ENCODE results near the gene ATP4A. TPM values are rescaled to one million over a fixed set of nuclear protein-coding genes. Genes with fewer than 3 reads are reported as not detected.

ATP4A gene
- total RNA-seq, 3 donors from 2014 or later, result not detected

DNA sequence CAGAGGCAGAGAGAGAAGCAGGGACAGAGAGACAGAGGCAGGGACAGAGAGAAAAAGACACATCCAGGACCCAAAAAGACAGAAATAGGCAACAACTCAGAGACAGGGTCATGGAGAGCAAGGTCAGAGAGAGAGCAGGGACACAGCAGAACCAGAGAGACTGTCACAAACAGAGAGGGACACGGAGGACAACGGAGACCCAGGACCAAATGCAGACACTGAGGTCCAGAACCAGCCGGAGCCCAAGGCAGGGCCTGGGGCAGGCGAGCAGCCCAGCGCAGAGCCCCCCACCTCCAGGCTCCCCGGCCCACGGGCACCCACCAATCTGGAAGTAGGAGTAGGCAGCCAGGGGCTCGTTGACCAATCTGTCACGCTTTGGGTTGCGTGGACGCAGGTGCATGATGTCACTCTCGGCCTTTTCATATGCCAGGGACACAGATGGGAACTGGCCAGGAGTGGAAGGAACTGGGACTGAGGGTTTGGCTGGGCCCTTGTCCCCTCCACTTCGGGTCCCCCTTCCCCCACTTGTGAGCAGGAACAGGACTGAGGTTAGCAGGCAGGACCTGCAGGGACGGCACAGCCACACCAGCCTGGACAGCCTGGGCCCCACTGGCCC, 10.0 kb downstream of the ATP4A start:
- Histone ChIP-seq H3K4me3 (no peak overlapping the region), H3K27ac (no peak overlapping the region), H3K4me1 (no peaks in the 10 kb centered on the region), H3K27me3 (peaks cover 3 to 5% of the 10 kb centered on the region in 2 donors), H3K9me3 (no peaks in the 10 kb centered on the region), H3K36me3 (no peaks in the 10 kb centered on the region)
- no peak for TF ChIP-seq POLR2AphosphoS5 (IDR thresholded peaks at IDR 0.05)
- TF ChIP-seq, protein P1, sequence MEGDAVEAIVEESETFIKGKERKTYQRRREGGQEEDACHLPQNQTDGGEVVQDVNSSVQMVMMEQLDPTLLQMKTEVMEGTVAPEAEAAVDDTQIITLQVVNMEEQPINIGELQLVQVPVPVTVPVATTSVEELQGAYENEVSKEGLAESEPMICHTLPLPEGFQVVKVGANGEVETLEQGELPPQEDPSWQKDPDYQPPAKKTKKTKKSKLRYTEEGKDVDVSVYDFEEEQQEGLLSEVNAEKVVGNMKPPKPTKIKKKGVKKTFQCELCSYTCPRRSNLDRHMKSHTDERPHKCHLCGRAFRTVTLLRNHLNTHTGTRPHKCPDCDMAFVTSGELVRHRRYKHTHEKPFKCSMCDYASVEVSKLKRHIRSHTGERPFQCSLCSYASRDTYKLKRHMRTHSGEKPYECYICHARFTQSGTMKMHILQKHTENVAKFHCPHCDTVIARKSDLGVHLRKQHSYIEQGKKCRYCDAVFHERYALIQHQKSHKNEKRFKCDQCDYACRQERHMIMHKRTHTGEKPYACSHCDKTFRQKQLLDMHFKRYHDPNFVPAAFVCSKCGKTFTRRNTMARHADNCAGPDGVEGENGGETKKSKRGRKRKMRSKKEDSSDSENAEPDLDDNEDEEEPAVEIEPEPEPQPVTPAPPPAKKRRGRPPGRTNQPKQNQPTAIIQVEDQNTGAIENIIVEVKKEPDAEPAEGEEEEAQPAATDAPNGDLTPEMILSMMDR (IDR thresholded peaks at IDR 0.05), result no peak
- no peak for TF ChIP-seq POLR2A (IDR thresholded peaks at IDR 0.05)
- intact Hi-C loops (cut with DNase I; ENCODE audit: low total_unique reads), result no loop called here
- no peak for DNase-seq (ENCODE audit: low spot score in 2 of 2)

DNA sequence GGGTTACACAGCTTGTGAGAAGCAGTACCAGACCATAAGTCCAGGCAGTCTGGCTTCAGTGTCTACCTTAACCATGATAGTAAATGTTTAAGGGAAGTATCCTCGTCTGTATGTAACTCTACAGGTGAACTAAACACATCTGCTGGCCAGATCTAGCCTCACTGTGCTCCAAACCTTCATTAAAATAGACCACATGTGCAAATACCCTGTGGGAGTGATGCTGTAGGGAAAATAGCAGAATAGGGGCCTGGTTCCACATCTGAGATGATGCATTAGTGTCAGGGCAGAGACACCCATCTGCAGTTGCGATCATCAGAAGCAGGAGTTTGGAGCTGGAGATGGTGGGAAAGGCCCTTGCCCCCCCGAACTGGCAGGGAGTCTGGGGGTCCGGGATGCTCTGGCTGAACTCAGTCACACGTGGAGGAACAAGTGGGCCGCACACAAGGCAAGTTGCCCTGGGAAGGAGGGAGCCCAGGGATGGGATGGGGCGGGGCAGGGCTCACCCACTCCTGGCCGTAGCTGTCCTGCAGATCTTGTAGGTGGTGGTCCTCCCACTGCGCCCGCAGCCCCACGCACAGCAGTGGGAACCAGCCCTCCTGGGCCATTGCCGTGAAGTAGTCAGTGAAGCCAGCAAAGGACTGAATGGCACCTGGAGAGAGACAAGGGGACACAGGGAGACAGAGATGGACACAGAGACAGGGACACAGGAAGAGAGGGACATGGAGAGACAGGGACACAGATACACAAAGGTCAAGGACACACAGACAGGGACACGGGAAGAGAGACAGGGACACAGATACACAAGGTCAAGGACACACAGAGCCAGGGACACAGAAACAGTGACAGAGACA, 10.7 kb downstream of the ATP4A start:
- no peak for DNase-seq (ENCODE audit: low spot score in 2 of 2)
- intact Hi-C loops (cut with DNase I; ENCODE audit: low total_unique reads), result no loop called here

DNA sequence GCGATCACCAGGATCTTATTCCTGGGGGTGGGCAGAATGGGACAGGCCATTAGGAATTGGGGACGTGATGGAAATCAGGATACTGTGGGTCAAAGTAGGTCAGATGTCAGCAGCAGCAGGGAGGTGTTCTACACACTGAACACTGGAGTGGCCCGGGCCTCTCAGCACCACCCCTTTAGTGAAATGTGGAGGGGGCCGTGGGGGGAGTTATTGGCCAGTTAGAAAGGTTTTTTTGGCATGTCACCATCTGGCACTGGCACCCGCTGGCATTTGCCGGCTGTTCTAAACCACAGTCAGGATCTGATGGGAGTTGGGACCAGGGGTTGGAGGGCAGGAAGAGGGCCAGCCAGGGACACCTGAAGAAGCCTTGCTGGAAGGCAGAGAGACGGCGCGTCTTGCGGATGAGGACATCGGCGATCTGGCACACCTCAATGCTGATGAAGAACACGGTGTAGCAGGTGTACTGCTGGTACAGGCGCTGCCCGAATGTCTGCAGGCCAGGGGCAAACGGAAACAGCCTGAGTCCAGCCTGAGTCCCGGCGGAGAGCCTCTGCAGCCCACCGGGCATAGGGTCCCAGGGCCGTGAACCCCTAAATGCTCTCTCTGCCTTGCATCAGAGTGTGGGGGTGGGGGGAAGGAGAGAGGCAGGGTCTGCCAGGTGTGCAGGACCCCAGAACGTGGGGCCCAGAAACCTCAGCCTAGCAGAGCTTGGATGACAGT, 12.2 kb downstream of the ATP4A start:
- no peaks in the 10 kb centered on the region for H3K9me3 ChIP-seq
- intact Hi-C loops (cut with DNase I; ENCODE audit: low total_unique reads), result no loop called here
- no peak overlapping the region for H3K27ac ChIP-seq
- H3K27me3 ChIP-seq, result no peaks in the 10 kb centered on the region
- no peak for DNase-seq (ENCODE audit: low spot score in 2 of 2)
- no peaks in the 10 kb centered on the region for H3K36me3 ChIP-seq
- no peak for TF ChIP-seq POLR2A (IDR thresholded peaks at IDR 0.05)
- TF ChIP-seq, protein P1 (IDR thresholded peaks at IDR 0.05), result no peak
- no peak for TF ChIP-seq POLR2AphosphoS5 (IDR thresholded peaks at IDR 0.05)
- H3K4me3 ChIP-seq, result no peak overlapping the region
- no peaks in the 10 kb centered on the region for H3K4me1 ChIP-seq

More for the DNA sequence above, 10.7 kb downstream of the ATP4A start:
- H3K27me3 ChIP-seq, result peaks cover 0 to 3% of the 10 kb centered on the region in 2 donors
- TF ChIP-seq POLR2AphosphoS5 (IDR thresholded peaks at IDR 0.05), result no peak
- TF ChIP-seq, protein P1 (IDR thresholded peaks at IDR 0.05), result no peak
- TF ChIP-seq POLR2A (IDR thresholded peaks at IDR 0.05), result no peak
- H3K4me1 ChIP-seq, result no peaks in the 10 kb centered on the region
- H3K9me3 ChIP-seq, result no peaks in the 10 kb centered on the region
- no peaks in the 10 kb centered on the region for H3K36me3 ChIP-seq
- H3K4me3 ChIP-seq, result no peak overlapping the region
- no peak overlapping the region for H3K27ac ChIP-seq

DNA sequence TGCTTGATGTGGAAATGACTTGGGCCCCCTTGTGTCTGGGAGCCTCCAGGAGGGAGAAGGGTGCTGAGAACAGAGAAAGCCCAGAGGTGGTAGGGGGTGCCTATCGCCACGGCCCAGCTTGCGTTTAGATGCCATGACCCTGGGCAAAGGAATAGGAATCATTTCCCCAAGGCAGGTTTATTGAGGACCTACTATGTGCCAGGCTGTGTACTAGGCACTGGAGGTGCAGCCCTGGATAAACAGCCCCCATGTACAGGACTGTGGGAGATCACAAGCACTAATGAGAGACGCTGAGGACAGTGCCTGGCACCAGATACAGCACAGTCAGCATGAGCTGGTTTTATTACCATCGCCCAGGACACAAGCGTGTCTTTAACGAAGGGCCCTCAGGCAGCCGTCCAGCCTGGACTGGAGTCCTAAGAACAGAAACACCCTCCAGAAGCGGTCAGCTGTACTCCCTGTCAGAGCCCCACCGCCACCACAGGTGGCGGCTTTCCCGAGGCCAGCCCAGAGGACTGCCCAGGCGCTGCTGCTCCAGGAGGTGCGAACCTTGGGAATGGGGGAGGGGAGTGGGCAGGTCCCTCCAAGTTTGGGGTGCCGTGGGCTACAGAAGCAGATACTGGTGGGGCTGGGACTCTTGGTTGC, 13.5 kb downstream of the ATP4A start:
- TF ChIP-seq POLR2A (IDR thresholded peaks at IDR 0.05) (no peak), POLR2AphosphoS5 (IDR thresholded peaks at IDR 0.05) (no peak)
- TF ChIP-seq, protein P1 (IDR thresholded peaks at IDR 0.05), result no peak
- DNase-seq (ENCODE audit: low spot score in 2 of 2), result no peak
- Histone ChIP-seq H3K27me3 (no peaks in the 10 kb centered on the region), H3K36me3 (no peaks in the 10 kb centered on the region), H3K27ac (no peak overlapping the region), H3K9me3 (no peaks in the 10 kb centered on the region), H3K4me1 (no peaks in the 10 kb centered on the region), H3K4me3 (no peak overlapping the region)
- intact Hi-C loops (cut with DNase I; ENCODE audit: low total_unique reads), result no loop called here
